ENCODE data around the gene COBLL1.

Gene COBLL1

GRCh38 chr2:164657129-164657528 is 184.5 kb downstream of the COBLL1 start:
- no peak overlapping the region for H3K27ac Mint-ChIP-seq
- peaks cover 1% of the 10 kb centered on the region for H3K36me3 Mint-ChIP-seq
- no peak overlapping the region for H3K4me3 Mint-ChIP-seq
- H3K4me1 Mint-ChIP-seq: no peaks in the 10 kb centered on the region
- peaks cover 10% of the 10 kb centered on the region for H3K9me3 Mint-ChIP-seq
- no peaks in the 10 kb centered on the region for H3K27me3 Mint-ChIP-seq

- H3K9me3 Mint-ChIP-seq: peaks cover 18% of the 10 kb centered on the region
- no peaks in the 10 kb centered on the region for H3K4me1 Mint-ChIP-seq
- no peaks in the 10 kb centered on the region for H3K27me3 Mint-ChIP-seq
- H3K4me3 Mint-ChIP-seq: no peak overlapping the region
- peaks cover 2% of the 10 kb centered on the region for H3K36me3 Mint-ChIP-seq
- H3K27ac Mint-ChIP-seq: no peak overlapping the region
Observed at GRCh38 chr2:164655750-164656149, 185.9 kb downstream of the COBLL1 start.

GRCh38 chr2:164655336-164655735 is 186.3 kb downstream of the COBLL1 start:
- no peak overlapping the region for H3K4me3 Mint-ChIP-seq
- H3K27ac Mint-ChIP-seq: no peak overlapping the region
- peaks cover 23% of the 10 kb centered on the region for H3K9me3 Mint-ChIP-seq
- peaks cover 2% of the 10 kb centered on the region for H3K36me3 Mint-ChIP-seq
- H3K27me3 Mint-ChIP-seq: no peaks in the 10 kb centered on the region
- no peaks in the 10 kb centered on the region for H3K4me1 Mint-ChIP-seq

- H3K27ac Mint-ChIP-seq: no peak overlapping the region
- peaks cover 2% of the 10 kb centered on the region for H3K36me3 Mint-ChIP-seq
- no peaks in the 10 kb centered on the region for H3K27me3 Mint-ChIP-seq
- H3K9me3 Mint-ChIP-seq: peaks cover 31% of the 10 kb centered on the region
- H3K4me3 Mint-ChIP-seq: no peak overlapping the region
- no peaks in the 10 kb centered on the region for H3K4me1 Mint-ChIP-seq
Observed at GRCh38 chr2:164651361-164651760, 190.3 kb downstream of the COBLL1 start.

DNA sequence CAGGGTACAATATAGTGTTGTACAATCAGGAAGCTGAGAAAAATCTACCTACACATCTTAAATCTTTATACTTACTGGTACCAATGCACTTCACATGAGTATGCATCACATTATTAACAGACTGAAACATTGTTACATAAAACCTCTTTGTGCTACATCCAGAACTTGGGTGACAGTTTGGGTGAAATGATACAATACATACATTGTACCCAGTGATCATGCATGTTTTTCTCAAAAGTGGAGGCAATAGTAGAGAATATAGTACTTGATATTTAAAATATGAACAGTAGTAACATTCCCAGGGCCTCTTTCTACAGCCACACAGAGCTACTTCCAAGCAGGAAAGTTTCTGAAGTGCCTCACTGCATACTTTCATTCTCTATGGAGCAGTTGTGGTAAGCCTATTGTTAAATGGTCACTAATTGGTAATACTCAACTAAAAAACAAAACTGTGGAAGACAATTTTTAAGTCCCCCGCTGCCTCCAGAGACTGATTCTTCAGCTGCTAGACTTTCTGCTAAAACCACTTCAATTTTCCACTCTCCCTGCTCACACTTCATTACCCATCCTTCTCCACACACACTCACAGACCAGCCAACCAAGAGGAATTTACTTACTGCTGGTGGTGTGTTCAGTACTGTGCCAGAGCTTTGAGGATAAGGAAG is 197.5 kb downstream of the COBLL1 start:
- H3K27me3 Mint-ChIP-seq: no peaks in the 10 kb centered on the region
- no peaks in the 10 kb centered on the region for H3K4me1 Mint-ChIP-seq
- no peak overlapping the region for H3K4me3 Mint-ChIP-seq
- no peak overlapping the region for H3K27ac Mint-ChIP-seq
- peaks cover 8% of the 10 kb centered on the region for H3K9me3 Mint-ChIP-seq
- H3K36me3 Mint-ChIP-seq: no peaks in the 10 kb centered on the region

DNA sequence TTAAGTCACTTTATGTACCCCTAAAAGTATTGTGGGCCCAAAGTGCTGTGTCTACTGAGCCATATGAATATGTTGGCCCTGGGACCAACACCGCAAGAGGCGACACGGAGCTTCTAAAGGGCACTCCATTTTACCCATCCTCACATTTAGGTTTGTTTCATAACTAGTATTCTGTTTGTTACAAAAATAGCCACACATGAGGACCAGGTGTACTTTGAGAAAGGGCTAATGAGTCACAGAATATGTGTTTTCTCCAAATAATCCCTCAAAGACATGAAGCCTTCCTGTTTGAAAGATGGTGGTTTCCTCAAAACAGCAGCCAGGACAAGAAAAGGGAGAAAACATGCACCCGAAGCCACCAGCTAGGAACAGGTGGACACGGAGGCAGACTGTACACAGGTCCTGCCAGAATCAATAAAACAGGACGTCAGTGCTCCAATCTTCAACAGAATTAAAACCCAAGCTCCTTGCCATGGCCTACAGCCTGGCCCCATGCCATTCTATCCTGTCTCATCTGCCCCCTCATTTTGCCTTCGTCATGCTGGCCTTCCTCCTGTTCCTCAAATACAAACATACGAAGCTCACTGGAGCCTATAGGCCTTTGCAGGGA is 198.6 kb downstream of the COBLL1 start:
- Mint-ChIP-seq H3K27ac (no peak overlapping the region), H3K27me3 (no peaks in the 10 kb centered on the region), H3K4me3 (no peak overlapping the region), H3K4me1 (no peaks in the 10 kb centered on the region), H3K9me3 (peaks cover 8% of the 10 kb centered on the region), H3K36me3 (no peaks in the 10 kb centered on the region)

DNA sequence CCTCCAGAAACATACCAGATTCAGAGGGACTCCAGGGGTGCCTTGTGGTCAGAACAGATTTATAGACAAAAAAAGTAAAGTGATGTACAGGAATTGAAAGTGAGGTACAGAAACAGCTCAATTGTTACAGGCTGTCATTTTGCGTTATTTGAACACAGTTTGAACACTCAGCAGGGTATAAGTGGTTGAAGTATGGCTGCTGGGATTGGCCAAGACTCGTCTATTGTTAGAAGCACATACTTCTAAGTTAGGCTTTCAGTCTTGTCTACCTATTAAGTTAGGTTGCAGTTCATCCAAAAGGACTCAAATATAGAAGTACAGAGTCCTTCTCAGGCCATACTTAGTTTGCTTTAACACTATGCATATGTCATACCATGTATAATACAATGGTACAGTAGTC is 199.4 kb downstream of the COBLL1 start:
- Mint-ChIP-seq H3K9me3 (peaks cover 1% of the 10 kb centered on the region), H3K27me3 (no peaks in the 10 kb centered on the region), H3K36me3 (no peaks in the 10 kb centered on the region), H3K4me1 (no peaks in the 10 kb centered on the region), H3K27ac (no peak overlapping the region), H3K4me3 (no peak overlapping the region)
